PC-3 (cell line): Measurements from ENCODE around the gene TAS2R39. TPM values are rescaled to one million over a fixed set of nuclear protein-coding genes. Genes with fewer than 3 reads are reported as not detected.
"Not testable (repeated sequence)": the region's sequence is repeated elsewhere in the genome, so short reads cannot be mapped to it uniquely, and the experiment has no call there.

Experiments
- ATAC-seq: fragments of 200-7000 bp; cut with Tn5 transposase; 2 replicates; pipeline ENCODE4 v1.9.1; 2020; ENCODE audit warnings: mild to moderate bottlenecking, moderate library complexity
- BruUV-seq: library from RNA; stranded (reverse); fragments of 400-500 nt; replicated peaks from 2 replicates; lab custom pipeline; 2021; lab: Mats Ljungman, UMichigan
- CTCF ChIA-PET: fragments of 300-600 bp; sonication (Branson Sonifier 250); formaldehyde crosslinking; loops from one replicate; lab custom pipeline; 2022; ENCODE audit warnings: antibody characterized with exemption; lab: Charles Lee
- POLR2A ChIA-PET: fragments of 300-600 bp; sonication (Branson Sonifier 250); formaldehyde crosslinking; loops from one replicate; lab custom pipeline; 2022; ENCODE audit warnings: antibody characterized with exemption; ENCODE audit not compliant: unreplicated experiment; lab: Charles Lee
- DNase-seq: peaks from one replicate; pipeline ENCODE4 v3.0.0-alpha.2; 2015
- H2AFZ ChIP-seq: fragments of 300-600 bp; sonication (generic); 2 replicates; pipeline ENCODE4 v1.6.0; 2016; ENCODE audit warnings: antibody characterized with exemption, low read length
- H3F3A ChIP-seq: fragments of 300-600 bp; sonication (generic); one replicate; pipeline ENCODE4 v1.6.0; 2017; ENCODE audit warnings: antibody characterized with exemption, low read length, control low read depth, mild to moderate bottlenecking; ENCODE audit not compliant: unreplicated experiment
- H3K27ac ChIP-seq: fragments of 300-600 bp; sonication (generic); 2 replicates; pipeline ENCODE4 v1.5.1; 2016; ENCODE audit warnings: mild to moderate bottlenecking, low read length
- H3K27me3 ChIP-seq: fragments of 300-600 bp; sonication (generic); 2 replicates; pipeline ENCODE4 v1.6.1; 2016; ENCODE audit warnings: low read length, mixed read lengths
- H3K36me3 ChIP-seq: fragments of 300-600 bp; sonication (generic); 2 replicates; pipeline ENCODE4 v1.6.1; 2016; ENCODE audit warnings: low read depth, mixed run types, low read length, mixed read lengths
- H3K4me1 ChIP-seq: fragments of 300-600 bp; sonication (generic); 2 replicates; pipeline ENCODE4 v1.5.1; 2016; ENCODE audit warnings: low read length; ENCODE audit not compliant: insufficient read depth
- H3K4me2 ChIP-seq: fragments of 300-600 bp; sonication (generic); 2 replicates; pipeline ENCODE4 v1.6.0; 2016; ENCODE audit warnings: low read length
- H3K4me3 ChIP-seq: fragments of 300-600 bp; sonication (generic); 2 replicates; pipeline ENCODE4 v1.5.1; 2016; ENCODE audit warnings: mild to moderate bottlenecking, low read length, mixed read lengths
- H3K79me2 ChIP-seq: fragments of 300-600 bp; sonication (generic); 2 replicates; pipeline ENCODE4 v1.6.1; 2017; ENCODE audit warnings: low read length, mixed read lengths
- H3K9ac ChIP-seq: fragments of 300-600 bp; sonication (generic); 2 replicates; pipeline ENCODE4 v1.6.0; 2016; ENCODE audit warnings: mild to moderate bottlenecking, low read length
- H3K9me2 ChIP-seq: fragments of 300-600 bp; sonication (generic); replicated peaks from 2 replicates; pipeline ENCODE4 v1.6.1; 2016; ENCODE audit warnings: mixed run types, low read length, mixed read lengths
- H3K9me3 ChIP-seq: fragments of 300-600 bp; sonication (generic); 2 replicates; pipeline ENCODE4 v1.6.1; 2016; ENCODE audit warnings: low read length, mixed read lengths
- H4K20me1 ChIP-seq: fragments of 300-600 bp; sonication (generic); 2 replicates; pipeline ENCODE4 v1.6.1; 2016; ENCODE audit warnings: low read length, mixed read lengths
- CTCF ChIP-seq: fragments of 300-600 bp; sonication (generic); conservative IDR thresholded peaks from 2 replicates; pipeline ENCODE4 v1.5.1; 2017; ENCODE audit warnings: antibody characterized with exemption, low read depth, mild to moderate bottlenecking, low read length
- EZH2 ChIP-seq: fragments of 300-600 bp; sonication (generic); IDR thresholded peaks from one replicate; pipeline ENCODE4 v1.6.1; 2017; ENCODE audit warnings: antibody characterized with exemption, mild to moderate bottlenecking, low read length; ENCODE audit not compliant: unreplicated experiment
- EZH2phosphoT487 ChIP-seq: fragments of 300-600 bp; sonication (generic); IDR thresholded peaks from 2 replicates; pipeline ENCODE4 v1.6.1; 2018; ENCODE audit warnings: mild to moderate bottlenecking, antibody characterized with exemption, low read length, borderline replicate concordance
- intact Hi-C: fragments of 100-400 bp; cut with micrococcal nuclease; formaldehyde crosslinking; loops from 2 replicates; pipeline ENCODE4 v1.9.0; 2023
- total RNA-seq: library from RNA; depleted of rRNA; stranded (reverse); fragments of >200 nt; gene quantifications from 2 replicates; pipeline ENCODE4 v1.2.3, GENCODE V29; 2014

TAS2R39 gene
- total RNA-seq, 1 experiment from 2014 or later, result not detected

- Histone ChIP-seq H3K27ac (no peak overlapping the region), H2AFZ (no peak overlapping the region), H3F3A (no peaks in the 10 kb centered on the region), H3K9me3 (no peaks in the 10 kb centered on the region), H3K79me2 (no peaks in the 10 kb centered on the region), H3K9me2 (no peaks in the 10 kb centered on the region), H3K4me3 (no peak overlapping the region), H4K20me1 (no peaks in the 10 kb centered on the region), H3K4me2 (no peak overlapping the region), H3K27me3 (peaks cover 37% of the 10 kb centered on the region; the same call in 1 of the 2 replicates), H3K9ac (no peak overlapping the region), H3K4me1 (no peaks in the 10 kb centered on the region), H3K36me3 (no peaks in the 10 kb centered on the region)
- ChIA-PET CTCF (no interaction called here), POLR2A (no interaction called here)
- intact Hi-C loops, result no loop called here
- DNase-seq (no peak), ATAC-seq (no peak)
- no TSS peak for BruUV-seq
- TF ChIP-seq CTCF, result no peak
- no peak for TF ChIP-seq EZH2
- TF ChIP-seq EZH2phosphoT487, result no peak
Observed at GRCh38 chr7:143148651-143149050, 34.6 kb upstream of the TAS2R39 start.

GRCh38 chr7:143150696-143151095 is 32.5 kb upstream of the TAS2R39 start:
- H3K4me3 ChIP-seq, H3K4me2 ChIP-seq, DNase-seq, H3K79me2 ChIP-seq, H3K27ac ChIP-seq, H3K9me2 ChIP-seq, H2AFZ ChIP-seq, H4K20me1 ChIP-seq, ATAC-seq, H3K9ac ChIP-seq, BruUV-seq, CTCF ChIA-PET, intact Hi-C loops, H3K36me3 ChIP-seq, H3K9me3 ChIP-seq, H3K4me1 ChIP-seq, POLR2A ChIA-PET, H3F3A ChIP-seq: not testable (repeated sequence)
- peaks cover 24% of the 10 kb centered on the region for H3K27me3 ChIP-seq

GRCh38 chr7:143158617-143159016 is 24.6 kb upstream of the TAS2R39 start:
- H4K20me1 ChIP-seq, H2AFZ ChIP-seq, H3K27me3 ChIP-seq, H3K79me2 ChIP-seq, CTCF ChIA-PET, H3K36me3 ChIP-seq, H3K27ac ChIP-seq, H3F3A ChIP-seq, ATAC-seq, H3K4me3 ChIP-seq, intact Hi-C loops, BruUV-seq, POLR2A ChIA-PET, H3K9me2 ChIP-seq, H3K9me3 ChIP-seq, H3K4me2 ChIP-seq, H3K9ac ChIP-seq, DNase-seq, H3K4me1 ChIP-seq: not testable (repeated sequence)

- 0 out of 2 replicates have a peak overlapping the region, but pooled peaks have one; percentile 65 for H3K4me2 ChIP-seq
- peaks cover 3% of the 10 kb centered on the region; the same call in 1 of the 2 replicates for H3K4me1 ChIP-seq
- H3F3A ChIP-seq, result no peaks in the 10 kb centered on the region
- ChIA-PET POLR2A (no interaction called here), CTCF (no interaction called here)
- no peaks in the 10 kb centered on the region for H3K9me2 ChIP-seq
- intact Hi-C loops, result no loop called here
- no peak overlapping the region for H3K4me3 ChIP-seq
- H3K36me3 ChIP-seq, result no peaks in the 10 kb centered on the region
- H3K27me3 ChIP-seq, result peaks cover 23% of the 10 kb centered on the region
- H3K79me2 ChIP-seq, result no peaks in the 10 kb centered on the region
- ATAC-seq, result no peak
- no peak overlapping the region for H3K9ac ChIP-seq
- H2AFZ ChIP-seq, result no peak overlapping the region
- H3K9me3 ChIP-seq, result no peaks in the 10 kb centered on the region
- no peak for TF ChIP-seq CTCF
- TF ChIP-seq EZH2, result no peak
- no peak for TF ChIP-seq EZH2phosphoT487
- BruUV-seq, result no TSS peak
- peak; percentile 2 for DNase-seq
- H3K27ac ChIP-seq, result no peak overlapping the region
- no peaks in the 10 kb centered on the region for H4K20me1 ChIP-seq
Observed at GRCh38 chr7:143171697-143172096, 11.5 kb upstream of the TAS2R39 start.
